Right cardiac atrium (tissue), 5 donors: Measurements from ENCODE around the gene ZNF560. TPM values are rescaled to one million over a fixed set of nuclear protein-coding genes. Genes with fewer than 3 reads are reported as not detected.

ENCODE experiments used
- ATAC-seq, 2 donors: fragments of 200-7000 bp; cut with Tn5 transposase; one replicate each; pipeline versions ENCODE4 v1.8.0 to v1.9.1; 2020; ENCODE audit warnings: moderate library complexity in 2 of 2, mild to moderate bottlenecking in 1 of 2
- DNase-seq, 3 donors: peaks; one replicate each; pipeline ENCODE4 v3.0.0-alpha.2; 2020
- H3K27ac ChIP-seq: one replicate; pipeline ENCODE4 v1.5.1; 2013; ENCODE audit warnings: mild to moderate bottlenecking, low read length, control low read depth, moderate library complexity
- H3K27me3 ChIP-seq: one replicate; pipeline ENCODE4 v1.6.1; 2013; ENCODE audit not compliant: control insufficient read depth, insufficient read depth
- H3K4me1 ChIP-seq: one replicate; pipeline ENCODE4 v1.6.1; 2013; ENCODE audit warnings: low read length; ENCODE audit not compliant: control insufficient read depth, insufficient read depth
- H3K4me3 ChIP-seq: one replicate; pipeline ENCODE4 v1.5.1; 2013; ENCODE audit warnings: low read length, control low read depth
- H3K9me3 ChIP-seq: one replicate; pipeline ENCODE4 v1.6.1; 2013; ENCODE audit warnings: low read length; ENCODE audit not compliant: control insufficient read depth
- WGBS: extraction: QIAGEN DNeasy Blood & Tissue Kit; methylation state at CpG from one replicate; pipeline ENCODE4 v1.1.7; 2013; 5-methylcytosine and 5-hydroxymethylcytosine counted together
- intact Hi-C, 4 donors: fragments of 100-400 bp; cut with DNase I; formaldehyde crosslinking; loops; one replicate each; pipeline versions ENCODE4 v1.11.0 to v1.14.0; 2022 to 2023
- polyA plus RNA-seq: library from polyadenylated mRNA; stranded (reverse); fragments of 200-250 nt; gene quantifications from one replicate; pipeline ENCODE4 v1.2.3, GENCODE V29; 2013
- total RNA-seq, 4 donors: library from RNA; stranded (reverse); fragmentation: NEBNext Ultra II Directional; extraction: Animal tissue kit (Norgen Biotek cat#: 25700); gene quantifications; one replicate each; pipeline ENCODE4 v1.2.1, GENCODE V29; 2021
- donor health status: healthy with polysubstance abuse.
- donor health status: DM: no; HTN: yes; CAD: no.
- donor health status: DM: no; HTN: no; CAD: no.
- donor health status: DM: no; HTN: yes; CAD: no; lungs with severe emphysema.
- donor health status: DM: yes; HTN: yes; CAD: no.

The ZNF560 gene
- total and polyA plus RNA-seq, 5 donors = not detected

GRCh38 chr19:9507285-9507684 is 8.9 kb upstream of the ZNF560 start:
- Histone ChIP-seq H3K27ac (no peak overlapping the region), H3K9me3 (peaks cover 3% of the 10 kb centered on the region), H3K4me3 (no peak overlapping the region), H3K4me1 (no peaks in the 10 kb centered on the region), H3K27me3 (no peaks in the 10 kb centered on the region)
- no peak for DNase-seq
- no peak for ATAC-seq
- intact Hi-C loops = loop anchor here in 1 of 4 donors (10.0 kb wide), 1 partner anchor 692 kb away; no protein-coding TSS in a partner anchor
- WGBS = 77% methylated on average over 3 of the region's 3 CpGs

- peaks cover 7% of the 10 kb centered on the region for H3K9me3 ChIP-seq
These were observed 2.4 kb upstream of the ZNF560 start for GRCh38 chr19:9500796-9501195.

GRCh38 chr19:9494096-9494495 is 4.3 kb downstream of the ZNF560 start:
- Histone ChIP-seq H3K27ac (no peak overlapping the region), H3K4me3 (no peak overlapping the region), H3K9me3 (peaks cover 6% of the 10 kb centered on the region), H3K27me3 (no peaks in the 10 kb centered on the region), H3K4me1 (no peaks in the 10 kb centered on the region)
- no peak for ATAC-seq
- 82% methylated on average over 2 of the region's 2 CpGs for WGBS
- intact Hi-C loops = no loop called here
- DNase-seq = no peak

More at GRCh38 chr19:9500796-9501195, 2.4 kb upstream of the ZNF560 start:
- no peaks in the 10 kb centered on the region for H3K4me1 ChIP-seq
- no peaks in the 10 kb centered on the region for H3K27me3 ChIP-seq
- ATAC-seq (no peak), DNase-seq (no peak)
- intact Hi-C loops = loop anchor here in 1 of 4 donors (10.0 kb wide), 1 partner anchor 686 kb away; no protein-coding TSS in a partner anchor
- H3K27ac ChIP-seq = no peak overlapping the region
- no peak overlapping the region for H3K4me3 ChIP-seq
- 88% methylated on average over 1 of the region's 1 CpG for WGBS

- no peak for DNase-seq
- no peak overlapping the region for H3K4me3 ChIP-seq
- H3K27ac ChIP-seq = no peak overlapping the region
- no peaks in the 10 kb centered on the region for H3K4me1 ChIP-seq
- intact Hi-C loops = no loop called here
- no peaks in the 10 kb centered on the region for H3K27me3 ChIP-seq
- WGBS = 93% methylated on average over 2 of the region's 2 CpGs
- H3K9me3 ChIP-seq = peaks cover 6% of the 10 kb centered on the region
- ATAC-seq = no peak
These were observed 11.4 kb downstream of the ZNF560 start for GRCh38 chr19:9487016-9487415.

- Histone ChIP-seq H3K9me3 (peaks cover 6% of the 10 kb centered on the region), H3K27me3 (no peaks in the 10 kb centered on the region), H3K4me1 (no peaks in the 10 kb centered on the region), H3K4me3 (no peak overlapping the region), H3K27ac (no peak overlapping the region)
- intact Hi-C loops = no loop called here
- DNase-seq (no peak), ATAC-seq (no peak)
- 88% methylated on average over 2 of the region's 2 CpGs for WGBS
These were observed 13.3 kb downstream of the ZNF560 start for GRCh38 chr19:9485140-9485539.

- Histone ChIP-seq H3K4me1 (no peaks in the 10 kb centered on the region), H3K4me3 (no peak overlapping the region), H3K9me3 (peaks cover 2% of the 10 kb centered on the region), H3K27me3 (no peaks in the 10 kb centered on the region), H3K27ac (no peak overlapping the region)
- intact Hi-C loops = no loop called here
- no peak for DNase-seq
- no peak for ATAC-seq
These were observed 23.4 kb downstream of the ZNF560 start for GRCh38 chr19:9474975-9475374.

- H3K27me3 ChIP-seq = no peaks in the 10 kb centered on the region
- peaks cover 2% of the 10 kb centered on the region for H3K9me3 ChIP-seq
- H3K4me3 ChIP-seq = no peak overlapping the region
- DNase-seq (no peak), ATAC-seq (no peak)
- no peaks in the 10 kb centered on the region for H3K4me1 ChIP-seq
- WGBS = 88% methylated on average over 7 of the region's 7 CpGs
- intact Hi-C loops = no loop called here
- H3K27ac ChIP-seq = no peak overlapping the region
These were observed 31.3 kb downstream of the ZNF560 start for GRCh38 chr19:9467161-9467560.

- no peak overlapping the region for H3K4me3 ChIP-seq
- no peaks in the 10 kb centered on the region for H3K4me1 ChIP-seq
- H3K27me3 ChIP-seq = no peaks in the 10 kb centered on the region
- H3K9me3 ChIP-seq = peaks cover 7% of the 10 kb centered on the region
- DNase-seq (no peak), ATAC-seq (no peak)
- intact Hi-C loops = no loop called here
- WGBS = 84% methylated on average over 4 of the region's 4 CpGs
- H3K27ac ChIP-seq = no peak overlapping the region
These were observed 36.5 kb downstream of the ZNF560 start for GRCh38 chr19:9461938-9462337.

- Histone ChIP-seq H3K27ac (no peak overlapping the region), H3K4me3 (no peak overlapping the region), H3K4me1 (no peaks in the 10 kb centered on the region), H3K9me3 (no peaks in the 10 kb centered on the region), H3K27me3 (no peaks in the 10 kb centered on the region)
- ATAC-seq (no peak), DNase-seq (no peak)
- 83% methylated on average over 13 of the region's 13 CpGs for WGBS
- intact Hi-C loops = no loop called here
These were observed 42.3 kb downstream of the ZNF560 start for GRCh38 chr19:9456018-9456689.

- H3K9me3 ChIP-seq = no peaks in the 10 kb centered on the region
- intact Hi-C loops = no loop called here
- no peaks in the 10 kb centered on the region for H3K4me1 ChIP-seq
- H3K27me3 ChIP-seq = no peaks in the 10 kb centered on the region
- 91% methylated on average over 4 of the region's 4 CpGs for WGBS
- ATAC-seq = no peak
- no peak overlapping the region for H3K27ac ChIP-seq
- no peak for DNase-seq
- no peak overlapping the region for H3K4me3 ChIP-seq
These were observed 44.5 kb downstream of the ZNF560 start for GRCh38 chr19:9453953-9454352.

GRCh38 chr19:9445037-9445436 is 53.4 kb downstream of the ZNF560 start:
- 90% methylated on average over 1 of the region's 1 CpG for WGBS
- Histone ChIP-seq H3K4me1 (no peaks in the 10 kb centered on the region), H3K4me3 (no peak overlapping the region), H3K9me3 (peaks cover 2% of the 10 kb centered on the region), H3K27ac (no peak overlapping the region), H3K27me3 (no peaks in the 10 kb centered on the region)
- ATAC-seq (no peak), DNase-seq (no peak)
- intact Hi-C loops = no loop called here

GRCh38 chr19:9436358-9436757 is 62.1 kb downstream of the ZNF560 start:
- Histone ChIP-seq H3K27me3 (no peaks in the 10 kb centered on the region), H3K27ac (no peak overlapping the region), H3K4me1 (no peaks in the 10 kb centered on the region), H3K9me3 (no peaks in the 10 kb centered on the region), H3K4me3 (peak overlapping the region; percentile 79)
- intact Hi-C loops = no loop called here
- 76% methylated on average over 4 of the region's 4 CpGs for WGBS
- no peak for ATAC-seq
- no peak for DNase-seq
